T-helper 2 cell treated with Interferon-gamma antibody and Interleukin-4, amounts not matched to agents 100 ng/mL and 5 ng/mL, for 36 hours (primary cell): Measurements from ENCODE around the gene GRWD1. TPM values are rescaled to one million over a fixed set of nuclear protein-coding genes. Genes with fewer than 3 reads are reported as not detected.

Source experiments
- intact Hi-C: fragments of 100-400 bp; cut with micrococcal nuclease; formaldehyde crosslinking; loops from one replicate; pipeline ENCODE4 v1.15.1; 2023
- total RNA-seq: library from RNA; stranded (reverse); gene quantifications from 2 replicates; pipeline ENCODE4 v1.2.3, GENCODE V29; 2022

Gene GRWD1
- total RNA-seq = 49.9 TPM in 2 replicates

DNA sequence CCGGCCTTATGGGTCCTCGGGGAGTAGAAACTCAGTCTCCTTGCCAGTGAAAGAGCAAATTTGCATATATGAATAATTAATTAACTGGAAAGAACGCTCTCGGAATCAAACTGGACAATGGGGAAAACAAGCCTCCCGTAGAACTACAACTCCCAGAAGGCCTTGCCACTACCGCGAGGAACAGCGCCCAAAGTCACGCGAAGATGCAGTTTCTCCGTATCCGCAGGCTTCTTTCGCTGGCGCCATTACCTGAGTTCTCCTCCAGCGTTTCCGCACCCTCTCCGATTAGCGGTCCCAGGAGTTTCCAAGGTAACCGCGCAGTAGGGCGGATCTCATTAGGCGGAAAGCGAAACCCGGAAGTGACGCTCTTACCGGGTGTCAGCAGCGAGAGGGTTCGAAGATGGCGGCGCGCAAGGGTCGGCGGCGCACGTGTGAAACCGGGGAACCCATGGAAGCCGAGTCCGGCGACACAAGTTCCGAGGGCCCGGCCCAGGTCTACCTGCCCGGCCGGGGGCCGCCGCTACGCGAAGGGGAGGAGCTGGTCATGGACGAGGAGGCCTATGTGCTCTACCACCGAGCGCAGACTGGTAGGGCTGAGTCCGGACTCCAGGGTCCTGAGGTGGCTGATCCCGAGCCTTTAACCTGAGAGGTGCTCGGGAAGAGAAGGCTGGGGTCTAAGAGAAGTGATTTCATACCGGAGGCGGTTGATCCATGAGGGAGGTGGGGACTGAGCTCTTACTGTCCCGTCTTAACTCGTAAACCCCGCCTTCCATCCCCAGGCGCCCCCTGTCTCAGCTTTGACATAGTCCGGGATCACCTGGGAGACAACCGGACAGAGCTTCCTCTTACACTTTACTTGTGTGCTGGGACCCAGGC lies at the start of gene GRWD1:
Gene GRWD1, plus strand, starts transcription at position 378 of the 876 bp plus-strand sequence. Its CDS starts 23 bp downstream, at position 401.
- intact Hi-C loops = loop anchor here (1.0 to 10.0 kb wide), 6 partner anchors 23 to 277 kb away; partner anchors contain the start of genes CYTH2, GRIN2D, KDELR1 and SYNGR4

- intact Hi-C loops = loop anchor here (10.0 kb wide), 2 partner anchors 49 to 99 kb away; partner anchors contain the start of gene GRWD1
These were observed 49.6 kb upstream of the GRWD1 start for GRCh38 chr19:48396016-48396823.

GRCh38 chr19:48396824-48397176 lies 49.0 kb upstream of the GRWD1 start:
- intact Hi-C loops = loop anchor here (10.0 kb wide), 2 partner anchors 48 to 98 kb away; partner anchors contain the start of gene GRWD1

GRCh38 chr19:48397263-48398101 lies 48.3 kb upstream of the GRWD1 start:
- intact Hi-C loops = loop anchor here (1.0 to 10.0 kb wide), 4 partner anchors 33 to 97 kb away; partner anchors contain the start of genes CYTH2, GRWD1 and SYNGR4

GRCh38 chr19:48398102-48398374 lies 47.7 kb upstream of the GRWD1 start:
- intact Hi-C loops = loop anchor here (1.0 to 10.0 kb wide), 4 partner anchors 34 to 97 kb away; partner anchors contain the start of genes CYTH2, GRWD1 and SYNGR4

- intact Hi-C loops = loop anchor here (1.0 to 10.0 kb wide), 5 partner anchors 17 to 96 kb away; partner anchors contain the start of genes CYTH2, GRWD1 and SYNGR4
These were observed 47.2 kb upstream of the GRWD1 start for GRCh38 chr19:48398375-48399235.

- intact Hi-C loops = no loop called here
These were observed 45.6 kb upstream of the GRWD1 start for GRCh38 chr19:48400018-48400742.

GRCh38 chr19:48401287-48401686 lies 44.5 kb upstream of the GRWD1 start:
- intact Hi-C loops = no loop called here

GRCh38 chr19:48403606-48404005 lies 42.2 kb upstream of the GRWD1 start:
- intact Hi-C loops = no loop called here

- intact Hi-C loops = no loop called here
These were observed 40.6 kb upstream of the GRWD1 start for GRCh38 chr19:48405010-48405659.

- intact Hi-C loops = no loop called here
These were observed 39.9 kb upstream of the GRWD1 start for GRCh38 chr19:48405850-48406249.

DNA sequence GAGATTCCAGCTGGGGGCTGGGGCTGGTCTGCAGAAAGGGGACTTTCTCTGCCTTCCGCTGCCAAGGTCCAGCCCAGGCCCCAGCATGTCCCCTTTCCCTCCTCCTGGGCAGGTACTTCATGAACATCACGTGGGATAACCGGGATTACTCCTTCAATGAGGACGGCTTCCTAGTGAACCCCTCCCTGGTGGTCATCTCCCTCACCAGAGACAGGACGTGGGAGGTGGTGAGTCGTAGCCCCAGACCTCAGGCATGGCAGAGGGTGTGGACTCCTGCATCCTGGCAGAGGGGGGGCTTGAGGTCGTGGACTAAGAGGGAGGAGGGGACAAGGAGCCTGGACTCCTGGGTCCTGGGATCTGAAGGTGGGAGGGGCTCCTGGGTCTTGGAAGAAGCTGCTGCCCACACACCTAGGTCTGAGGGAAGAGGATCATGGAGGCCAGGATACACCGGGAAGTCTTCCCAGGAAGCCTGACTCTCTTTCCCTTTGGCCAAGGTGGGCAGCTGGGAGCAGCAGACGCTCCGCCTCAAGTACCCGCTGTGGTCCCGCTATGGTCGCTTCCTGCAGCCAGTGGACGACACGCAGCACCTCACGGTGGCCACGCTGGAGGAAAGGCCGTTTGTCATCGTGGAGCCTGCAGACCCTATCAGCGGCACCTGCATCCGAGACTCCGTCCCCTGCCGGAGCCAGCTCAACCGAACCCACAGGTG lies 31.8 kb upstream of the GRWD1 start:
- intact Hi-C loops = no loop called here

GRCh38 chr19:48415395-48415794 lies 30.4 kb upstream of the GRWD1 start:
- intact Hi-C loops = loop anchor here (1.0 to 5.0 kb wide), 3 partner anchors 16 to 77 kb away; partner anchors contain the start of gene CYTH2

DNA sequence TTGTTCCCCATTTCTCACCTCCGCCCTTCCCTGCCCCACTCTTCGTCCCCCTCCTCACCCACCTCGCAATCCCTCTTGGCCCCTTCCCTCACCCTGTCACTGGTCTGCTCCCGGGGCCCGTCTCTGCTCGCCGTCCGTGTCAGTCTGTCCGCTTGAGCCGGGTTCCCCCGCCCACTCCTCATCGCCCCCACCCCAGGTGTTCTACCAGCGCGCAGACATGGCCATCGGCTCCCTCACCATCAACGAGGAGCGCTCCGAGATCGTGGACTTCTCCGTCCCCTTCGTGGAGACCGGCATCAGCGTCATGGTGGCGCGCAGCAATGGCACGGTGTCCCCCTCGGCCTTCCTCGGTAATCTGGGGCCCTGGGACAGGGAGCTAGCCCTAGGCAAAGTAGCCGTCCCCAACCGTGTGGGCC lies 30.0 kb upstream of the GRWD1 start:
- intact Hi-C loops = loop anchor here (1.0 to 5.0 kb wide), 3 partner anchors 17 to 76 kb away; partner anchors contain the start of gene CYTH2

DNA sequence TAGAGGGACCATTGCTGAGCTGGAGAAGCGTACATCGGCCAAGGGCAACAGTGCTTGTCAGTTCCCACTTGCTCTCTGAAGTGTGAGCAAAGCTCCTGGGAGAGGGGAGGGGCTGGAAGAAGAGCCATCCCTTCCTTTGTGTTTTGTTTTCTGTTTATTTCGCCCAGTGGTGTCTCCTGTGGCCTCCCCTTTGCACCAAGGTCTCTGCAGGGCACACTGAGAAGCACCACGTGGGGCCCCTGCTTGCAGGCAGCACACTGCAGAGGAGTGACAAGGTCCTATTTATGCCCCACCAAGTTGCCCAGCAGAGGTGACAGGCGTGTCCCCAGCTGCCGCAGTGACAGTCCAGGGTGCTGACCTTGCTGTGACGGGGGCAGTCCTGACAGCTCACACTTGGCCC lies 28.4 kb upstream of the GRWD1 start:
- intact Hi-C loops = loop anchor here (5.0 kb wide), 1 partner anchor 75 kb away; no protein-coding TSS in a partner anchor

DNA sequence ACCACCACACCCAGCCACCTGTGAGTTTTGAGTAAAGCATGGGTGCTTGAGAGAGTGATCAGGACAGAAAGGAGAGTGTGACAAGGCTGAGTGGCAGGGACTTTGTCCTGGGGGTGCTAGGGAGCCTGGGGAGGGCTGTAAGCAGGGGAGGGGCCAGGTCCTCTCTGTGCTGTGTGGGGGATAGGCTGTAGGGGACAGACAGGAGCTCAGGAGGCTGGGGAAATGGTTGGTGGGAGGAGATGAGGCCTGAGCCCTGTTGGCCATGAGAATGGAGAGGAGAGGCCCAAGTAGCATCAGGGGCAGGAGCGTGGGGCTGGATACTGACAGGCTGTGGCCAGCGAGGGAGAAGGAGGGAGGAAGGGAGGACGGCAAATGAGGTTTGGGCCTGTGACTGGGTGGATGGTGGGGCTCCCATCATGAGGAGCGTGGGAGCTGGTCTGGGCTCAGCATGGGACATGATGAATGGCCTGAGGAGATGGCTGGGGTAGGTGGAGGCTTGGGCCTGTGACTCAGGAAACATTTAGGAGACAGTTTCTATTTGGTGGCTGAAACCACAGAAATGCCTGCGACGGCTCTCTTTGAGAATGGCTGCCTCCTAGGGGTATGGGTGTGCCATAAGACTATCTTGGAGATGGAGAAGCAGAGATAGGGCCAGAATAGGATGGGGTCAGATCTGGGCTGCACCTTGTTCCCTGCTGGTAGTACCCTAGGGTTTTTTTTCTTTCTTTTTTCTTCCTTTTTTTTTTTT lies 27.3 kb upstream of the GRWD1 start:
- intact Hi-C loops = loop anchor here (1.0 to 5.0 kb wide), 2 partner anchors 27 to 74 kb away; partner anchors contain the start of gene GRWD1
